Choroid plexus epithelial cell (primary cell): ENCODE results near the gene TFCP2.

Source experiments
- DNase-seq: peaks from one replicate; pipeline ENCODE4 v3.0.0-alpha.2; 2010; ENCODE audit warnings: low read depth
- H3K4me3 ChIP-seq: 2 replicates; pipeline ENCODE4 v1.5.1; 2011; ENCODE audit warnings: low read depth, mild to moderate bottlenecking, control low read depth, low read length, moderate library complexity
- TF ChIP-seq, protein P1 (sequence below): conservative IDR thresholded peaks from 2 replicates; pipeline ENCODE4 v1.5.1; 2011; ENCODE audit warnings: low read depth, mild to moderate bottlenecking, control low read depth, inconsistent platforms, low read length, moderate library complexity

Gene TFCP2

DNA sequence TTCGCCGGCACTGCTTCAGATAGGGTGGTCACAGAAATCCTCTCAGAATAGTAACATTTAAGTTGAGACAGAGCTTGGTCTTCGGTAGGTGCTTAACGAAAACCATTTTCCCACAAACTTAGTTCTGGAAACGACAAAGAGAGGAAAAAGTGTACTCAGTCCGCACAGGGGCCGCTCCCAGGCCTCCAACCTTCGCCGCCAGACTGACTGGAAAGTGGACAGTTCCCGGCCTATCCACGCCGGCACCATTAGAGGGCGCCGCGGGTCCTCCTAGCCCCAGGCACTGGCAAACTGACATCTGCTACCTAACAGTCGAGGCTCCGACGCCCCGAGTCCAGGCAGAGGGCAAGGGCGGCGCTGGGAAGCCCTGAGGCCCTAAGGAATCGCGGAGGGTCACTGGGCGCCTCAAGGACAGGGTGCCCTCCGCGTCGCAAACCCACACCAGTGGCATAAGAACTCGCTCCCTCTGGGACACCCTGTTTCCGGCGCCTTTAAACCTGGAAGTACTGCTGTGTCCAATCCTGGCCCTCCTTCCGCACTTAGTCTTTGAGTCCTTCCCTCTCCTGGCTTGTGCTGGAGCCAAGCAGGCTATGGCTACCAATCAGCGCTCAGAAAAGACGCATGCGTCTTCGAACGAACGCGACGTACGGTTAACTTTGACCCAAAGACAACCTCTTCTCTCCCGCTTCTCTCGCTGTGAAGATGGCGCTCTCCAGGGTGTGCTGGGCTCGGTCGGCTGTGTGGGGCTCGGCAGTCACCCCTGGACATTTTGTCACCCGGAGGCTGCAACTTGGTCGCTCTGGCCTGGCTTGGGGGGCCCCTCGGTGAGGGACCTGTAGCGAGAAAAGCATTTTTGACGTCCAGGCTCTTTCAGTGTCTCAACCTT is 125.0 kb downstream of the TFCP2 start, which contains the start of gene LETMD1:
Gene LETMD1 (plus strand): TSS at position 673 of the 886 bp plus-strand sequence. CDS start 30 bp downstream, at position 703.
- TF ChIP-seq, protein P1, sequence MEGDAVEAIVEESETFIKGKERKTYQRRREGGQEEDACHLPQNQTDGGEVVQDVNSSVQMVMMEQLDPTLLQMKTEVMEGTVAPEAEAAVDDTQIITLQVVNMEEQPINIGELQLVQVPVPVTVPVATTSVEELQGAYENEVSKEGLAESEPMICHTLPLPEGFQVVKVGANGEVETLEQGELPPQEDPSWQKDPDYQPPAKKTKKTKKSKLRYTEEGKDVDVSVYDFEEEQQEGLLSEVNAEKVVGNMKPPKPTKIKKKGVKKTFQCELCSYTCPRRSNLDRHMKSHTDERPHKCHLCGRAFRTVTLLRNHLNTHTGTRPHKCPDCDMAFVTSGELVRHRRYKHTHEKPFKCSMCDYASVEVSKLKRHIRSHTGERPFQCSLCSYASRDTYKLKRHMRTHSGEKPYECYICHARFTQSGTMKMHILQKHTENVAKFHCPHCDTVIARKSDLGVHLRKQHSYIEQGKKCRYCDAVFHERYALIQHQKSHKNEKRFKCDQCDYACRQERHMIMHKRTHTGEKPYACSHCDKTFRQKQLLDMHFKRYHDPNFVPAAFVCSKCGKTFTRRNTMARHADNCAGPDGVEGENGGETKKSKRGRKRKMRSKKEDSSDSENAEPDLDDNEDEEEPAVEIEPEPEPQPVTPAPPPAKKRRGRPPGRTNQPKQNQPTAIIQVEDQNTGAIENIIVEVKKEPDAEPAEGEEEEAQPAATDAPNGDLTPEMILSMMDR, result peak; percentile 93
- DNase-seq, result peak; percentile 99
- H3K4me3 ChIP-seq, result peak within 1 kb of the TSS; percentile 86
